Globus pallidus (tissue), 1 donor: Measurements from ENCODE around the gene LILRA6.
A peak's percentile ranks its signal among the peaks of the same experiment; 100 is the strongest.
"Not testable (repeated sequence)": the region's sequence is repeated elsewhere in the genome, so short reads cannot be mapped to it uniquely, and the experiment has no call there.

Experiments used
- DNase-seq: peaks from one replicate; pipeline ENCODE4 v3.0.0-alpha.2; 2015; ENCODE audit warnings: low spot score

The LILRA6 gene

DNA sequence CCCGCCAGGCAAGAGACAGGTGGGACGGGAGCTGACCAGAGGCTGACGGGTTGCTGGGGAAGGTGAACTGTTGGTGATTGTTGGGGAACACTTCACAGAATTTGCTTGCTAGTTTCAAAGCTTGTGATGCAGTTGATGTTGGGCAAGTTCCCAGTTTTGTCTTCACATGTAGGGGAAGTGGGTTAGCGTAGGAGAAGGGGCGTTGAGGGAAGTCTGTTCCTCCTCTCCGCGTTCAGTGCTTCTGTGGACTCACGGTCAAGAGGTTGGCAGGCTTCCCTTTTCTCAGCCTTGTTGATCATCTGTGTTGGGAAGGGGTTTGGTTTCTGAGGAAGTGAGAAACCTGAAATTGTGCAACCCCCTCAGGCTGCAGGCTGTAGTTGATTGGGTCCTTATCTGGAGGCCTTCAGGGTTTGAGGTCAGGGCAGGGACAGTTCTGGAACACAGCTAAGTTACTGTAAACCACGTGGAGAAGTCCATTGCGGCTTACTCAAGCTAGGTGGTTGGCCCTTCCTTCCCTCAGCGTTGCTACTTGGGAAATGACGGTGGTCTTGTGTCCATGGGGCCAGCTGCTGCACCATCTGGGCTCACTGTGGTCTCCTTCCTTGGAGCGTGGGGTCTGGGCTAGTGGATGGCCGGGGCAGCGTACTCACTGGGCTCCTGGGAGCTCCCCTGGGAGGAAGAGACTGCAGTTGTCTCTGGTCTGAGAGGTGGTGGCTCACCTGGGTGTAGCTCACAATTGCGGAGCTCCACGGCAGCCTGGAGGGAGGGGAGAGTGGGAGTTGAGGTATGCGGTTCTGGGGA, 34.4 kb downstream of the LILRA6 start:
- DNase-seq = peak; percentile 79

DNA sequence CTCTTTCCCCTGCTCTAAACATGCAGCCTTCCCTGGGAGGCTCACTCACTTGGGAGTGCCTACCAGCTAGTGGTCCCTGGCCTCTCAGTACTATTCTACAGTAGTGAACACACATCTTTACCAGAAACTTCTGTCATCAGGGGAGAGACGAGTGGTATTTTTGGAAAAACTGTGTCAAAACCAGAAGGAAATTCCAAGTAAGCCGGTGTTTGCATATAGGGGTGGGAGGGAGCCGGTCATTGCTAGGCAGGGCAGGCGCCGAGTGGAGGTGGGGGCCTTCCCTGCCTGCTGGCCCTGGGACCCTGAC, 35.0 kb downstream of the LILRA6 start:
- DNase-seq = no peak

DNA sequence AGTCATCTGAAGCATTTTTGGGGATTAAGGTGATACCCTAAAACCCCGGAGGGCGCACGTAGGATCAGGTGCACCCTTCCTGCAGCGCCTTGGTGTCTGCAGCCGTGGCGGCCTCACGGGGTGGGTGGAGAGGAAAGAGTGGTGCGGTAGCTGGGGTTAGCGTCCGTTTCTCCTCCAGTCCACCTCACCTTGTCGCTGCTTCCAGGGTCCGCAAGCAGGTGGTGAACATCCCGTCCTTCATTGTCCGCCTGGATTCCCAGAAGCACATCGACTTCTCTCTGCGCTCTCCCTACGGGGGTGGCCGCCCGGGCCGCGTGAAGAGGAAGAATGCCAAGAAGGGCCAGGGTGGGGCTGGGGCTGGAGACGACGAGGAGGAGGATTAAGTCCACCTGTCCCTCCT, 35.4 kb downstream of the LILRA6 start:
- not testable (repeated sequence) for DNase-seq

DNA sequence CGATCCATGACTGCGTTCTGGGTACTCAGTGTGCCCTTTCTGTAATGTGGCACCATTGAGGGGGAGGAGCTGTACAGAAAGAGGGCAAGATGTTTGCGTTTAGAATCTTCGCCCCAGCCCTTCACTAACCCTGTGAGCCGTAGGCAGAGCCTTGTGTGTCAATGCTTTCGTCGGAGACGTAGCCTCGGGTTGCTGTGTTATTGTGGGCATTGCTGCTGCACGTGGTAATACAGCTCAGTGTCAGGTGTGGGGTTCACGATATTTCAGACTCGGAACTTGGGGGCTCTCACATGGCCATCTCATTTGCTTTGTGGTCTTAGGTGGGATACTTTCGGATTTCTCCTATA, 35.8 kb downstream of the LILRA6 start:
- DNase-seq = no peak

DNA sequence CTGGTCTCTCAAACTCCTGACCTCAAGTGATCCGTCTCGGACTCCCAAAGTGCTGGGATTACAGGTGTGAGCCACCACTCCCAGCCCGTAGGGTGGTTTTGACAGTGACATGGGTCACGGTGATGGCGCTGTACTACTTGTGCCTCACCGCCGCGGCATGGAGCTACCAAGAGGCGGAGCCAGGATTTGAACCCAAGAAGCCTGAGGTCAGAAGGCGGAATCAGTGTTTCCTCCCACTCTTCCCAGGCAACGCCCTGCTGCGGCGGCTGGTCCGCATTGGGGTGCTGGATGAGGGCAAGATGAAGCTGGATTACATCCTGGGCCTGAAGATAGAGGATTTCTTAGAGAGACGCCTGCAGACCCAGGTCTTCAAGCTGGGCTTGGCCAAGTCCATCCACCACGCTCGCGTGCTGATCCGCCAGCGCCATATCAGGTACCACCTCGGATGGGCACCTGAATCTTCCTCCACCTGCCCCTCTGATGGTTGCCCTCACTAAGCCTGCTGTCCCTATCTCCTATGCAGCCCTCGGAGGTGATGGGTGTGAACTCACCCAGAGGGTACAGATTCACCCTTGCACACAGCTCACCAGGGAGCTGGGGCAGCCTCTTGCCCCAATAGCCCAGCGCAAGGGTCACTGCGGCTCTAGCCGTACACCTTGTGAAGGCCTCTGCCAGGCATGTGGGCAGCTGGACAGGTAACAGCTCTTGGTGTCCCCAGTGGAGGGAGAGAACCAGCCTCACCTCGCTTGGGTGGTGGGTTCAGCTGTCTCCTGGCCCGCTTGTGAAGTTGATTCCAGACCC, 36.4 kb downstream of the LILRA6 start:
- no peak for DNase-seq

DNA sequence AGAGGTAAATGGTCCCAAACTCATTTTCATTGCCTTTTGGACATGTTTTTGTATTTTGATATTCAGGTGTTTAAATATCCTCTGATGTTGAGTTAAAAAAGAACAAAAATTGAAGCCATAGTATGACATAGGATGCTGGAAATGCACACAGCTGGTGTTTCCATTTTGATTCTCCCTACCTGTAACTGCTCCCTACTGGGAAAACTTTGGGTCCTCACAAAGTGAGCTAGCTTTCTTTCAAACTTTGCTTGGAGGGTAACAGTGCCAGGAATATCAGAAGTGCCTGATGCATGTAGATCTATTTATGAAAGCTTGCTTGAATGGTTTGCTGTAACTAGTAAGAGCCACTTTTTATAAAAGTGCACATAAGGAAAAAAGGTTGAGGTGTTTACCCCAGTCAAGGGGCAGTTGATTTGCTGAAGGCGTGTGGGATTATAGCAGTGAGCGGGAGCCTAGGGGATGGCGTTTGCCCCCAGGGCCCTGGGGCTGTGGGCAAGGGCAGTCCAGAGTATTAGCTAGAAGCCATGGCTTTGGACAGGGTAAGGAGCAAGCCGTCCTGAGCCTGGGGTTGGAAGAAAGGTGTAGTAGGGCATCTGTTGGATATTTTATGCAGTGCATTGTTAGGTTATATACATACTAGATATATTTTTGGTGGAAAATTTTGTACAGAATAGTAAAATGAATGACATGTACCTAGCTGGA, 37.7 kb downstream of the LILRA6 start:
- DNase-seq = no peak

DNA sequence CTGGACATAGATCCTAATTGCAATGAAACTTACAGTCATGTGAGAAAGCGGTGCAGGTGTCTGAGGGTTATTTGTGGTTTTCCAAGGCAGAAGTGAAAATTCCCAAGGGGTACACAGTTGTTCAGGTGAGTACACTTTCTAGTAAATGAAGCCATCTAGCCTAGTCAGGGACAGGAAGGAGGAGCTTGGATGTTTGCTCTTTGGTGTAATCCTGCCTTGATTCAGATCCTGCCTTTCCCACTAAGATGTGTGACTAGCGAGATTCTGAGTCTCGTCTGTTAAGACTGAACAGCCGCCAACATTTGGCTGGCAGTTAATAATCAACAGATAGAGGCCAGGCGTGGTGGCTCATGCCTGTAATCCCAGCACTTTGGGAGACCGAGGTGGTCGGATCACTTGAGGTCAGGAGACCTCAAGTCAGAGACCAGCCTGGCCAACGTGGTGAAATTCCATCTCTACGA, 39.4 kb downstream of the LILRA6 start:
- DNase-seq = no peak

DNA sequence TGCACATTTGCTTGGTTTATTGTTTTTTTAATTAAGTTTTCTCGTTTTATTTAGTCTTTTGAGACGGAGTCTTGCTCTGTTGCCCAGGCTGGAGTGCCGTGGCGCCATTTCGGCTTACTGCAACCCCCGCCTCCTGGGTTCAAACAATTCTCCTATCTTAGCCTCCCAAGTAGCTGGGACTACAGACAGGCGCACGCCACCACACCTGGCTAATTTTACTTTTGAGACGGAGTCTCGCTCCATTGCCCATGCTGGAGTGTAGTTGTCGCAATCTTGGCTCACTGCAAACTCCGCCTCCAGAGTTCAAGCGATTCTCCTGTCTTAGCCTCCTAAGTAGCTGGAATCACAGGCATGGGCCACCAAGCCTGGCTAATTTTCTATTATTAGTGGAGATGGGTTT, 40.6 kb downstream of the LILRA6 start:
- no peak for DNase-seq

DNA sequence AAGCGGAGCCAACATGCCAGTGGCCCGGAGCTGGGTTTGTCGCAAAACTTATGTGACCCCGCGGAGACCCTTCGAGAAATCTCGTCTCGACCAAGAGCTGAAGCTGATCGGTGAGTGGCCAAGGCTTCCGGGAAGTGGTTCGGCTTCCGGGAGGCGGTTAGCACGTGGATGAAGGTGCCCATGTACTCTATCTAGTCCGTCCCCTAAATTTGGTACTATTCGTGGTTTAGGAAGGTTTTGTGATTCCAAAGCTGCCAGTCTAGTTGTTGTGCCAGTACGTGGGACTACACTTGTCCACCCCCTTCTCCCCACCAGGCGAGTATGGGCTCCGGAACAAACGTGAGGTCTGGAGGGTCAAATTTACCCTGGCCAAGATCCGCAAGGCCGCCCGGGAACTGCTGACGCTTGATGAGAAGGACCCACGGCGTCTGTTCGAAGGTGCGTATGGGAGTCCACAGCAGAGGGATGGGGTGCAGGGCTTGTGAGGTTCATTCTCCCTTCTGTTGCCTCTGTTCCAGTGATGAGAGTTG, 41.4 kb downstream of the LILRA6 start:
- no peak for DNase-seq

DNA sequence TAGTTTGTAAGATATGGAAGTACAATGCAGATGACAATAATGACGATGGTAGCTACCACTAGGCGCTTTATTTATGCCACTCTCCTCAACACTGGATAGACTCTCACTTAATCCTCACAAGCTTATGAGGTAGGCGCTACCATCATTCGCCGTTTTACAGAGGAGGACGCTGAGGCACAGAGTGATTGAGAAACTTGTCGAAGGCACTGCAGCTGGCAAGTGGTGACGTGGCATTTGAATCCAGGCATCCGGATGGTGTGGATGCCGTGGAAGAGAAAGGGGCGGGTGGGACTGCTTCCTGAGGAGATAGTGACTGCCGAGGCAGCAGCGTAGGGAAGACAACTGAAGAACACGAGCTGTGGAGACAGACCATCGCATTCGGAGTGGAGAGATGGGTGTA, 43.2 kb downstream of the LILRA6 start:
- DNase-seq = no peak

DNA sequence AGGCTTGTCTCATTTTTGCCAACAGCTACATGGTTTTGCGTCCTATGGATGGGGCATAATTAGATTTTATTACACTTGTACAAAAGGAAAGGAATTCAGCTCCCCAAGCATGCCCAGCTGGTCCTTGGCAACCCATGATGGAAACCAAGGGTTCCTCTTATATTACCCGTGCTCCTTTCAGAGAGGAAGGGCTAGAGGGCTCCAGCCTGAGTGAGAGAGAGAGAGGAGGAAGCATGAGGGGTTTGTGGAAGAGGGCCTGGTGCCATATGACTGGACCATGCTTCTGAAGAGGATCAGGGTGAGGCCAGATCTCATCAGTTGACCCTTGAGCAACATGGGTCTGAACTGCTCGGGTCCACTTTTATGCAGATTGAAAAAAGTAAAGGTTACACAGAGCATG, 45.5 kb downstream of the LILRA6 start:
- DNase-seq = no peak

DNA sequence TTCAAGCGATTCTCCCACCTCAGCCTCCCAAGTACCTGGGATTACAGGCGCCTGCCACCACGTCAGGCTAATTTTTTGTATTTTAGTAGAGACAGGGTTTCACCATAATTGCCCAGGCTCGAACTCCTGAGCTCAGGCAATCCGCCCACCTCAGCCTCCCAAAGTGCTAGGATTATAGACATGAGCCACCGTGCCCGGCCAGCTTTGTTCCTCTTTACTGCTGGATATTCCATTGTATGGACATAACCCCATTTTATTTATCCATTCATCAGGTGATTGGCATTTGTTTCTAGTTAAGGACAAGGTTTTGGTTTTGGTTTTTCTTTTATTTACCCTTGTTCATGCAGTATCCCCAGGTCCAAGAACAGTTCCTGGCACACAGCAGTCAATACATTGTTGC, 46.1 kb downstream of the LILRA6 start:
- DNase-seq = no peak

DNA sequence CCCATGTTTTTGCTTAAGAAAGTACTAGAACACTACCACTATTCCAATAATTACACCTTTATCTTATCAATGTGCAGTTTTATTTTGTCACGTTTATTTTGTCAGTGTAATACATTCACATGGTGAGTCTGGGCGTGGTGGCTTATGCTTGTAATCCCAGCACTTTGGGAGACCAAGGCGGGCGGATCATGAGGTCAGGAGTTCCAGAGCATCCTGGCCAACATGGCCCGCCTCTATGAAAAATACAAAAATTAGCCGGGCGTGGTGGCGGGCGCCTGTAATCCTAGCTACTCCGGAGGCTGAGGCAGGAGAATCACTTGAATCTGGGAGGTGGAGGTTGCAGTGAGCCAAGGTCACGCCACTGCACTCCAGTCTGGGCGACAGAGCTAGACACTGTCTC, 48.1 kb downstream of the LILRA6 start:
- DNase-seq = not testable (repeated sequence)

DNA sequence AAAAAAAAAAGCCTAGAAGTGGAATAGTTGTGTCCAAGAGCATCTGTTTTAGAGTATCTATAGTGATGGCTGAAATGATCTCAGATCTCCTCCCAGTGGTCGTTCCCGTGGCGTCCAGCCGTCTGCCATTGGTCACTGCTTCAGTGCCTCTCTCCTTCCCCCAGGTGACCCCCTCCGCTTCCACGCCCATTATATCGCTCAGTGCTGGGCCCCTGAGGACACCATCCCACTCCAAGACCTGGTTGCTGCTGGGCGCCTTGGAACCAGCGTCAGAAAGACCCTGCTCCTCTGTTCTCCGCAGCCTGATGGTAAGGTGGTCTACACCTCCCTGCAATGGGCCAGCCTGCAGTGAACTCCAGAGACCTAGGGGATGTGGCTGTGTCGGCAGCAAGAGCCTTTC, 49.6 kb downstream of the LILRA6 start:
- DNase-seq = no peak

DNA sequence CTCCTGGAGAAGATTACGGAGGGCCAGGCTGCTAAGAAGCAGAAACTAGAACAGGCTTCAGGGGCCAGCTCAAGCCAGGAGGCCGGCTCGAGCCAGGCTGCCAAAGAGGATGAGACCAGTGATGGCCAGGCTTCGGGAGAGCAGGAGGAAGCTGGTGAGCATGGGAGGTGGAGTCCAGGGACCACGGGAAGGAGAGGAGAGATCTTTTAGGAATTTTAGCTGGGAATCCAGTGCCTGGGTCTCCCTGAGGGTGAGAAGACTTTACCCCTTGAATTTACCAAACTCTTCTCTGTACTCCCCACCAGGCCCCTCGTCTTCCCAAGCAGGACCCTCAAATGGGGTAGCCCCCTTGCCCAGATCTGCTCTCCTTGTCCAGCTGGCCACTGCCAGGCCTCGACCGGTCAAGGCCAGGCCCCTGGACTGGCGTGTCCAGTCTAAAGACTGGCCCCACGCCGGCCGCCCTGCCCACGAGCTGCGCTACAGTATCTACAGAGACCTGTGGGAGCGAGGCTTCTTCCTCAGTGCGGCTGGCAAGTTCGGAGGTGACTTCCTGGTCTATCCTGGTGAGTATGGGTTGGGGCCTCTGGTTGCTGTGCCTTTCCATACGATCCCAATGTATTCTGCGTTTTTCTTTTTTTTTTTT, 50.7 kb downstream of the LILRA6 start:
- DNase-seq = no peak

DNA sequence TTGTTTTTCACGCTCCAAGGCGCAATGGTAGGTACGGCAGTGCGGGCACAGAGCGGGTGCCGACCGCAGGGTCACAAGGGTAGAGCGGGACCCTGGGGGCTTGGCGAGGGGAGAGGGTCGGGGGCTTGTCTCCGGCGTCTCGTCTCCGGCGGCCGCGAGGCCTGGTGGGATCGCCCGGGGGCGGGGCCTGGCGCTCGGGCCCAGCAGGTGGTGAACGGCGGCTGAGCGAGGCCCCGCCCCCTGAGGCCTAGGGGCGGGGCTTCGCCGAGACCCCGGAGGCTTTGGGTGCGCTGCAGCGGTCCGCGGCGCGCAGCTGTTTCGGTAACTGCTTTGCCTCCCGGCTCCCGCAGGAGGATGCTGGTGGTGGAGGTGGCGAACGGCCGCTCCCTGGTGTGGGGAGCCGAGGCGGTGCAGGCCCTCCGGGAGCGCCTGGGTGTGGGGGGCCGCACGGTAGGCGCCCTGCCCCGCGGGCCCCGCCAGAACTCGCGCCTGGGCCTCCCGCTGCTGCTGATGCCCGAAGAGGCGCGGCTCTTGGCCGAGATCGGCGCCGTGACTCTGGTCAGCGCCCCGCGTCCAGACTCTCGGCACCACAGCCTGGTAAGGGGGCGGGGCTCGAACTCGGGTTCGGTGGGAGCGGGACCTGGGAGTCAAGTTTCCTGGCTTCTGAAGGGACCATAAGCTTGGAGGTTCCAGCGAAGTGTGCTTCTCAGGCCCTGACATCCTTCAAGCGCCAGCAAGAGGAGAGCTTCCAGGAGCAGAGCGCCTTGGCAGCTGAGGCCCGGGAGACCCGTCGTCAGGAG, 51.4 kb downstream of the LILRA6 start, which contains the start of gene TSEN34:
TSEN34 (plus strand) TSS at position 298 of the 800 bp plus-strand sequence; CDS start at position 355, 57 bp downstream.
- DNase-seq = no peak

DNA sequence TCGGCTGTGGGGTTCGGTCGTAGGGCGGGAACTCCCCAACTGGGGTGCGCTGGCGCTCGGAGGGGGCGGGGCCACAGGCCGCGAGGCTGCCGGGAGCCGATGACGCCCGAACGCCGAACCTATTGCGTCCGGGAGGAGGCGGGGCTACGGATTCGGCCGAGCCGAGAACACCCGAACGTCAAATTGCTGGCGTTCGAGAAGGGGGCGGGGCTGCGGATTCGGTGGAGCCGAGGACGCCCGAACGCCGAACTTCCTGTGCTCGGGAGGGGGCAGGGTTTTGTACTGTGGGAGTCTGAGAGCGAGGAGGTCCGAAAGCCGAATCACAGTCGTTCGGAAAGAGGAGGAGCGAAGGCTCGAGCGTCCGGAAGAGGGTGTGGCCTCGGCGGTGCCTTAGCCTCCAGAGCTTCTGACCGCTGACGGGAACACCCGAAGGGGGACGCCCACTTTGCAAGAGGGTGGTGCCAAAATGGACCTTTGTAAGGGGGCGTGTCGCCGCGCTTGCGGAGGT, 52.0 kb downstream of the LILRA6 start:
- peak; percentile 100 for DNase-seq

DNA sequence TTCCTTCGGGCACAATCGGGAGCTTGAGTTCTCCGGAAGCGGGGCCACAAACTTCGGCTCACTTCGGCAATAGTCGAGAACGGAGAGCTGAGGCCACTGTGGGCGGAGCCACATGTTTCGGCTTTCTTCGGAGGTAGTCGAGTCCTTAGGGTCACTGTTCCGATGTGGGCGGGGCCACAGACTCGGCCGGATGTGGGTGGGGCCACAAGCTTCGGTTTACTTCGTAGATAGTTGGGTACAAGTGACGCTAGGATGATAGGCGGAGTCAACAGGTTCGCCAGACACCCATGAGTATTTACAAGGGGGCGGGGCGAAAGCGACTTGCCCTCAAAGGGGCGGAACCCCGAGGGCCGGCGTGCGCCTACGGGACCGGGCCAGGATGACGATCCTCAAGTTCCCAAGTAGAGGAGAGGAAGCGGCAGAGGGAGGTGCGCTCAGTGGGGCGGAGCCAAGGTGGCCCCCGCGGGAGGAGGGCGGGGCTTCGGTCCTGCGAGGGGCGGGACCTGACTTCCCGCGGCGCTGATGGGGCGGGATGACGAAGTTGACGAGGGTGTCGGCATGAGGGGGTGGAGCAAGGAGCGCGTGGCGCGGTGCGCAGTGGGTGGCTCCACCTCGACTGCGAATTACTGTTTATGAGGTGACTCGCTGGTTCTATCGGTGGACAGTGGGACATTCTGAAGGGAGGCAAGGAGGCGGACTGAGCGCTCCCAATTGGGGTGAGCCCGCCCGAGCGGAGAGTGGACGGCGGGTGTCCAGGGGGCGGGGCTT, 52.7 kb downstream of the LILRA6 start:
- peak; percentile 100 for DNase-seq

DNA sequence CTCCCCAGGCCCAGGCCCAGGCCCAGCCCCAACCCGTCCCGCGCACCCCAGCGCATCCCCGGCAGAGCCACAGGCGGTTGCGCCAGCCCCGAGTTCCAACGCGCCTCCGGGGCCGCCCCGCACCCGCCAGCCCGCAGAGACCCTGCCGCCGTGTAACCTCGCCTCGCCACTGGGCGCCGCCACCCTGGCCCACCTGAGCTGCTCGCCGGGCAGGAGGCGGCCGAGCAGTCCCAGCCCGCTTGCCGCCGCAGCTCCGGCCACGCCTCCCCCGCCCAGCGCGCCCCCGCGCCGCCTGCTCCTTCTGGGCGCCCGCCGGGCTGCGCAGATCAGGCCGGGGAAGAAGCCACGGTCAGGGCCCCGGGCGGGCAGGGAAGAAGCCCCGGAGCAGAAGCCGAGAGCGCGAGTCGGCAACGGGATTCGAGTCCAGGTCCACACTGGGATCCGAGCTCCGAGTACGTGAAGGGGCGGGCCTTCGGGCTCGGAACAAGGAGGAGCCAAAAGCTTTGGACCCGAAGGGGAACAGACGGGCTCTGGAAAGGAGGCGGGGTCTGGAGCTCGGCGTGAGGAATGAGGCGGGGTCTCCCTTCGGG, 53.4 kb downstream of the LILRA6 start, which contains the start of gene MBOAT7:
MBOAT7 (minus strand) TSS at position 436 of the 590 bp plus-strand sequence. CDS start 1,072 bp downstream, outside the sequence.
- DNase-seq = no peak
